GM18507 (cell line): ENCODE results near the gene SERINC5.

ENCODE experiments used
- DNase-seq: peaks from one replicate; pipeline ENCODE4 v3.0.0; 2011; ENCODE audit warnings: low read depth; ENCODE audit not compliant: insufficient read length; ENCODE audit errors: extremely low spot score
- FAIRE-seq: peaks from 2 replicates; lab custom pipeline; 2011; peaks lifted over from hg19 to GRCh38; lab: Jason Lieb, UNC

Gene SERINC5

DNA sequence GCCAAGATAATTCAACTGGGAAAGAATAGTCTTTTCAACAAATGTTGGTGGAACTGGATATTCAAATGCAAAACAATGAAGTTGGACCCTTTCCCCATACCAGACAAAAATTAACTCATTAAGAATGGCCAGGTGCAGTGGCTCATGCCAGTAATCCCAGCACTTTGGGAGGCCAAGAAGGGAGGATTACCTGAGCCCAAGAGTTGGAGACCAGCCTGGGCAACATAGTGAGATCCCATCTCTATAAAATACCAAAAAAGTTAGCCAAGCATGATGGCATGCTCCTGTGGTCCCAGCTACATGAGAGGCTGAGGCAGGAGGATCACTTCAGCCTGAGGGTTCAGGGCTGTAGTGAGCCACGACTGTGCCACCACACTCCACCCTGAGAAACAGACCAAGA lies 24.2 kb downstream of the SERINC5 start:
- no peak for DNase-seq
- no peak for FAIRE-seq

DNA sequence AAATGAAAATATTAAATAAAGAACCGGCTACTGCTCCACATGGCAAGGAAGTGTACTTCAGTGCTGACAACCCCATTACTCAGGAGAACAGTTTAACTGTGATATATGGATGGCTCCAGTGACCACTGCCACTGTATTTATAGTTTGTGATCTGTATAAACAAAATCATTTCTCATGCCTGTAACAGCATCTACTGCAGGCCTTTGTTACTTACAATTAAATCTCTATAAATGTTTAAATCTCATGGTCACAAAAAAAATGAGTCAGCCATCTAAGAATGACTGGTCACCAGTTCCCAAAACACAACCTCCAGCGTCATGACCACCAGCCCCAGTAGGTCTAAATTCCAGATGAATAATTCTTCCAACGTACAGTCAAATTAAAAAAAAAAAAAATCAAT lies 24.6 kb downstream of the SERINC5 start:
- no peak for DNase-seq
- FAIRE-seq = no peak

GRCh38 chr5:80230269-80230992 lies 25.4 kb downstream of the SERINC5 start:
- no peak for FAIRE-seq
- DNase-seq = no peak

GRCh38 chr5:80229902-80230255 lies 26.0 kb downstream of the SERINC5 start:
- FAIRE-seq (no peak), DNase-seq (no peak)

DNA sequence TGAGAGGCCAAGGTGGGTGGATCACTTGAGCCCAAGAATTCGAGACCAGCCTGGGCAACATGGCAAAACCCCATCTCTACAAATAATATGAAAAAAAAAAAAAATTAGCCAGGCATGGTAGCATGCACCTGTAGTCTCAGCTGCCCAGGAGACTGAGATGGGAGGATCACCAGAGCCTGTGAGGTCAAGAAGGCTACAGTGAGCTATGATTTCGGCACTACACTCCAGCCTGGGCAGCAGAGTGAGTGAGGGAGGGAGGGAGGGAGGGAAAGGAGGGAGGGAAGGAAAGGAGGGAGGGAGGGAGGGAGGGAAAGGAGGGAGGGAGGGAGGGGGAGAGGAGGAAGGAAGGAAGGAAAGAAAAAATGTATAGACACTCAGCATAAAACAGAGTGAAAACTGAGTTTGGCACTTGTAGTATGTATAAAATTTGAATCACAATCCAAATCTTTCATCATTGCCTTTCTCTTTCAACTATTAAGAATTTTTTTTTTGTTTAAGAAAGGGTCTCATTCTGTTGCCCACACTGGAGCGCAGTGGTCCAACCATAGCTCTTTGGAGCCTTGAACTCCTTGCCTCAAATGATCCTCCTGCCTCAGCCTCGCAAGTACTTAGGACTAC lies 27.8 kb downstream of the SERINC5 start:
- FAIRE-seq (no peak), DNase-seq (no peak)

DNA sequence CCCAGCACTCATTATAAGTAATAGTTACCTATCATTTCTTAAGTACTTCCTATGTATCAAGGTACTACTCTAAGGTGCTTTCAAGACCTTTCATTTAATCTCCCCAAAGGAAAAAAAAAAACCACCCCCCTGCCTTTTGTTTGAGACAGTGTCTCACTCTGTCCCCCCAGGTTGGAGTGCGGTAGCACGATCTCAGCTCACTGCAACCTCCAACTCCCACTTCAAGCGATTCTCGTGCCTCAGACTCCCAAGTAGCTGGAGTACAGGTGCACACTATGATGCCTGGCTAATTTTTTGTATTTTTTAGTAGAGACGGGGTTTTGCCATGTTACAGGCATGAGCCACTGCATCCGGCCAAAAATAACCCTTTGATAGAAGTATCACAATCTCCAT lies 29.9 kb downstream of the SERINC5 start:
- DNase-seq (no peak), FAIRE-seq (no peak)

DNA sequence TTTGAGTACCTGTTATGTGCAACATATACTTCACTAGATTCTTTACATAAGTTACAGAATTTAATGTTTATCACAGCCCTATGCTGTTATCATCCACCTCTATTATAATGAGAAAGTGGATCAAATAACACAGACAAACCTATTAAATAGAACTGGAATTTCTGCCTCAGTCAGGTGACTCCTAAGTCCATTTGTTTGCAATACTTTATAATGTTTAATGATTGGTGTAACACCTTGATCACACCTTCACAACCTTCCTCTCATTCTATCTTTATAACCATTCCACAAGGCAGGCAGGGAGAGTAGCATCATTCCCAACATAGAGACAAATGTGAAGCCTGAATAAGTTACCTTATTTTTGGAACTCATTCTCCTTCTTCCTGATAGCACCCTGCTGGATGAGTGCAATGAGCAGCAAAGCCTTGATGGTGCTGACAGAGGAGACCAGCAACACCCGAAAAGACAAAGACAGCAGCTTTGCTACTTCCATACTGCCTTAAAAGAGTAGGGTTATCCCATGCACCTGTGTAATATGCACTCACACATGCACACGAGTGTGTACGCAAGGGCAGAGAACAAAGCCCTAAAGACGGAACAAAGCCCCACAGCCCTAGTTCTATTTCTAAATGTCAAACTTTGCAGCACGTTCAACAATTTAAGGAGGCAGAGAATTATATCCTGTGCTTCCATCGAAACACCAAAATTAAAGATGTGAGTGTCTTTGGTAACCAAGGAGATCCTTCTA lies 30.5 kb downstream of the SERINC5 start:
- FAIRE-seq = no peak
- no peak for DNase-seq

- no peak for DNase-seq
- FAIRE-seq = no peak
Observed at GRCh38 chr5:80223561-80223960, 32.3 kb downstream of the SERINC5 start.

DNA sequence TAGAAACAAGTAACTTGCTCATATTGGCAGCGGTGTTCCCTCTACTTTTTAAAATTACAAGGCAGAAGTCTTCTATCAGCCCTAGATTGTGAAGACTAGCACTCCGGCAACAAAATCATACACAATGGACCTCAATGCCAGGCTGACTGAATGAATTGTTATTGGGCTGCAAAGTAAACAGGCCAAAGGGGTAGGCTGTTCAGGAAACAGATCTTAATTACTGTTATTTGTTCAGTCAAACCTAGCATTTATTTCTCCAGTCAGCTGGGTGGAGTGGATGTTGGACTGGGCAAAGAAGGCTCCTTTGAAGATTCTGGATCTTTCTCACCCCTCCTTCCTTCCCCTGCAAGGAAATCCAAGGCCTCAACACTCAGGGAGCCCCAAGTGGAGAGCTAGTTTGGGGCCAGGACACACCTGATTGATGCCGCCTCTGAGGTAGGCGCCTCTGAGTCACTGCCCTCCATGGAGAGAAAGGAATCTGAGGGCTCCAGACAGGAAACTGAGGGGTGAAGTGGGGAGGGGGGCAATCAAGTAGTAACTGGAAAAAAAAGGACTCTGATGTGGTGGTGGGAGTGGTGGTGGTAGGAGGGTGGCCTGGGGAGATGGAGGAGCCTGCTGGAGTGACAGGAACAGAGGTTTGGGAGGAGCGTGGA lies 35.5 kb downstream of the SERINC5 start:
- FAIRE-seq (no peak), DNase-seq (no peak)

- no peak for DNase-seq
- FAIRE-seq = no peak
Observed at GRCh38 chr5:80219391-80219790, 36.5 kb downstream of the SERINC5 start.

DNA sequence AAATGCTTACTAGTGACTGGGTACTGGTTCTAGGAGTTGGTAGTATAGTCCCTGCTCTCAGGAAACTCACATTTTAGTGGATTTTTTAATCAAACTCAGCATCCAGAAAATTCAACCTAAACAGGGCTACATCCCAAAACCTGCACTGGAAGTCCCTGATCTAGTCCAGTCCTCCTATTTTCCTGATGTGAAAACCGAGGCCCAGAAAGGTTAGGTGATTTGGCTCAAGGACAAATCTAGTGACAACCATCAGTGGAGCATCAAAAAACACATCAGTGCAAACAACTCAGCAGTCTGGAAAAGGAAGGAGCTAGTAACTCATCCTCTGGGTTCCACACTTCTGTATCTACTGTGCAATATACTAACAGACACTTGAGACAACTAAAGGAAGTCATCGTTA lies 38.2 kb downstream of the SERINC5 start:
- FAIRE-seq = no peak
- DNase-seq = no peak

GRCh38 chr5:80216753-80217596 lies 38.9 kb downstream of the SERINC5 start:
- DNase-seq = no peak
- FAIRE-seq = no peak

DNA sequence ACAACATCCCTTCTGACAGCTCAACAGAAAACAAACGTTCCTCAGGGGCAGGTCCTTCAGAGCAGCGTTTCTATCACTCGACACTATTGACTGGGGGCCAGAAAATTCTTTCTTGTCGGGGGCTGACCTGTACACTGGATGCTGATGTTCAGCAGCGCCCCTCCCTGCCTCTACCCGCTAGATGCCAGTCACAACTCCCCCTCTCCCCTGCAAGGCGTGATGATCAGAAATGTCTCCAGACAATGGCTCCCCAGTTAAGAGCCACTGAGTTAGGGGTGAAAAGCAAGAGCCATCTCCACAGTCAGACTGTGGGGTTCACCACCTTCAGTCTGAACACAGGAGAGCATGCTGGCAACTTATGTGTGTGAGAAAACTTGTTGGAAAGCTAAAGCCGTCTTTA lies 39.8 kb downstream of the SERINC5 start:
- FAIRE-seq (no peak), DNase-seq (no peak)

GRCh38 chr5:80215523-80215922 lies 40.3 kb downstream of the SERINC5 start:
- FAIRE-seq (no peak), DNase-seq (no peak)

DNA sequence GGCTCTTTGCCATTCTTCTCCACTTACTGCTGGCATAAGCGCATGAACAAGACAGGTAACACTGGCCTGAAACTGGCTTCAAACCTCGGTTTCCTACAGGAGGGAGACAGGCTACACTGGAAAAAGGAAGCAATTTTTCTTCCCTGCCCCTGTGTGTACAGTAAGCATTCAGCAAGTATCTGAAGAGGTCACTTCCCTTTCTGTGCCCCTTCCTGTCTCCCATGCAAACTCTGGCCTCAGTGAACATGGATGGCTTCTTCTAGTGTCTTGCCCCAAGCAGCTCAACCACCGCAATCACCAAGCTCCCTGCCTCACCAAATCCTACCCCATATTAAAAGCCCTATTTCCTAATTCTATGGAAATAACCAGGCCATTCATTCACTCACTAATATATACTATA lies 42.4 kb downstream of the SERINC5 start:
- DNase-seq (no peak), FAIRE-seq (no peak)

GRCh38 chr5:80212171-80212667 lies 43.6 kb downstream of the SERINC5 start:
- no peak for FAIRE-seq
- no peak for DNase-seq

GRCh38 chr5:80211327-80211726 lies 44.5 kb downstream of the SERINC5 start:
- DNase-seq (no peak), FAIRE-seq (no peak)

GRCh38 chr5:80210014-80210413 lies 45.8 kb downstream of the SERINC5 start:
- DNase-seq (no peak), FAIRE-seq (no peak)

GRCh38 chr5:80208381-80208780 lies 47.5 kb downstream of the SERINC5 start:
- no peak for FAIRE-seq
- DNase-seq = no peak
